Measurements from ENCODE around the gene HCFC1.

The HCFC1 gene

DNA sequence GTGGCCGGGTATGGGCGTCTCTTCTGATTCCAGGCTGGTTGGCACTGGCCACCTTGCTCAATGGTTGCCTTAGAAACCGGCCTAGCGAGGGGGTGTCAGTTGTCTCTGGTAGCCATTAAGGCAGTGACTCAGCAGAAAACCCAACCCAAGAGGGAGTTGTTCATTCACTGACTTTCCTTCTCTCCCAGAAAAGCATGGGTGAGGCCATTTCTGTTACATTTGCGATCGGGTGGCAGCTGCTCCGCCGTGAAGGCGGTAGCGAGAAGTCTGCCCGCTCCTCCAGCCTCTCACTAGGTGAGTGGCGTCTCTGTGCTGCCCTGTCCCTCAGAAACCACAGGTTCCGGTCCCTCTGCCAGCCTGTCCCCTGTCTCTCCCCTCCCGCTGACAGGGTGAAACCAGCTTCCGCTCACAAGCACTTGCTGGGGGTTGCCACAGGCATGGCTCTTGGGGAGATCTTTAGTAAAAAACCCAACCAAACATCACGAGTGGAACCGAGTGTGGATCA is 30.6 kb upstream of the HCFC1 start:
- Histone ChIP-seq H3K79me2 (ENCODE audit: control insufficient read depth, low read length) (no peaks in the 10 kb centered on the region), H3K36me3 (ENCODE audit: control insufficient read depth, low read length) (peaks cover 2% of the 10 kb centered on the region; the same call in 1 of the 2 replicates), H3K4me2 (ENCODE audit: low read length) (no peak overlapping the region), H3K9me3 (ENCODE audit: control insufficient read depth, insufficient read depth, low read length) (no peaks in the 10 kb centered on the region), H3F3A (ENCODE audit: control insufficient read depth, insufficient read depth) (no peaks in the 10 kb centered on the region), H4K20me1 (ENCODE audit: control insufficient read depth, insufficient read depth, low read depth, low read length) (no peaks in the 10 kb centered on the region), H3K9me2 (replicated peaks; ENCODE audit: control insufficient read depth, low read length) (no peaks in the 10 kb centered on the region), H3K4me1 (ENCODE audit: control insufficient read depth, low read length) (peaks cover 15% of the 10 kb centered on the region), H3K27me3 (ENCODE audit: control insufficient read depth, low read length) (no peaks in the 10 kb centered on the region), H3K4me3 (ENCODE audit: low read length) (no peak overlapping the region), H3K27ac (ENCODE audit: low read depth, low read length) (no peak overlapping the region)
- no peak for TF ChIP-seq EZH2phosphoT487 (IDR thresholded peaks at IDR 0.05; ENCODE audit: borderline replicate concordance, low read length)
- TF ChIP-seq, protein P1, sequence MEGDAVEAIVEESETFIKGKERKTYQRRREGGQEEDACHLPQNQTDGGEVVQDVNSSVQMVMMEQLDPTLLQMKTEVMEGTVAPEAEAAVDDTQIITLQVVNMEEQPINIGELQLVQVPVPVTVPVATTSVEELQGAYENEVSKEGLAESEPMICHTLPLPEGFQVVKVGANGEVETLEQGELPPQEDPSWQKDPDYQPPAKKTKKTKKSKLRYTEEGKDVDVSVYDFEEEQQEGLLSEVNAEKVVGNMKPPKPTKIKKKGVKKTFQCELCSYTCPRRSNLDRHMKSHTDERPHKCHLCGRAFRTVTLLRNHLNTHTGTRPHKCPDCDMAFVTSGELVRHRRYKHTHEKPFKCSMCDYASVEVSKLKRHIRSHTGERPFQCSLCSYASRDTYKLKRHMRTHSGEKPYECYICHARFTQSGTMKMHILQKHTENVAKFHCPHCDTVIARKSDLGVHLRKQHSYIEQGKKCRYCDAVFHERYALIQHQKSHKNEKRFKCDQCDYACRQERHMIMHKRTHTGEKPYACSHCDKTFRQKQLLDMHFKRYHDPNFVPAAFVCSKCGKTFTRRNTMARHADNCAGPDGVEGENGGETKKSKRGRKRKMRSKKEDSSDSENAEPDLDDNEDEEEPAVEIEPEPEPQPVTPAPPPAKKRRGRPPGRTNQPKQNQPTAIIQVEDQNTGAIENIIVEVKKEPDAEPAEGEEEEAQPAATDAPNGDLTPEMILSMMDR (IDR thresholded peaks at IDR 0.05; ENCODE audit: low read depth, low read length, poor library complexity, severe bottlenecking) = no peak

DNA sequence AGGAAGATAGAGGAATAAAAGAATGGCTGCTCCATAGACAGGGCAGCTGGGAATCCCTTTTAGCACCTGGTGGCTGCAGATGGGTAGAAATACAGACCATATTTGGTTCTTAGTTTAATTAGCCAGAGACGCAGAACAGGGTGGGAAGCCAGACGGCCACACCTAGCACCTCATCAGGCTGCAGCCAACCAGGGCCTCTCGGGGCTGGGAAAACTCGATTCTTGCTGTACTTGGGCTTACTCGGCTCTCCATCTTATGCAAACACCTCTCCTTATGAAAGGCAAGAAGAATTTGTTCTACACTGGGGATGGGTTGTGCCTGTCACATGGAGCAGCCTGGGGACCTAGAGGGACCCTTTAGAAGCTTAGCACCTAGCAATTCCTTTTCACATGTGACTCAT is 28.4 kb upstream of the HCFC1 start:
- TF ChIP-seq, protein P1 (IDR thresholded peaks at IDR 0.05; ENCODE audit: low read depth, low read length, poor library complexity, severe bottlenecking) = no peak
- no peak for TF ChIP-seq EZH2phosphoT487 (IDR thresholded peaks at IDR 0.05; ENCODE audit: borderline replicate concordance, low read length)
- Histone ChIP-seq H3K9me2 (replicated peaks; ENCODE audit: control insufficient read depth, low read length) (no peaks in the 10 kb centered on the region), H3K9me3 (ENCODE audit: control insufficient read depth, insufficient read depth, low read length) (no peaks in the 10 kb centered on the region), H3K4me3 (ENCODE audit: low read length) (no peak overlapping the region), H4K20me1 (ENCODE audit: control insufficient read depth, insufficient read depth, low read depth, low read length) (no peaks in the 10 kb centered on the region), H3F3A (ENCODE audit: control insufficient read depth, insufficient read depth) (no peaks in the 10 kb centered on the region), H3K4me2 (ENCODE audit: low read length) (no peak overlapping the region), H3K27ac (ENCODE audit: low read depth, low read length) (no peak overlapping the region), H3K36me3 (ENCODE audit: control insufficient read depth, low read length) (no peaks in the 10 kb centered on the region), H3K27me3 (ENCODE audit: control insufficient read depth, low read length) (no peaks in the 10 kb centered on the region), H3K4me1 (ENCODE audit: control insufficient read depth, low read length) (peaks cover 15% of the 10 kb centered on the region), H3K79me2 (ENCODE audit: control insufficient read depth, low read length) (no peaks in the 10 kb centered on the region)

DNA sequence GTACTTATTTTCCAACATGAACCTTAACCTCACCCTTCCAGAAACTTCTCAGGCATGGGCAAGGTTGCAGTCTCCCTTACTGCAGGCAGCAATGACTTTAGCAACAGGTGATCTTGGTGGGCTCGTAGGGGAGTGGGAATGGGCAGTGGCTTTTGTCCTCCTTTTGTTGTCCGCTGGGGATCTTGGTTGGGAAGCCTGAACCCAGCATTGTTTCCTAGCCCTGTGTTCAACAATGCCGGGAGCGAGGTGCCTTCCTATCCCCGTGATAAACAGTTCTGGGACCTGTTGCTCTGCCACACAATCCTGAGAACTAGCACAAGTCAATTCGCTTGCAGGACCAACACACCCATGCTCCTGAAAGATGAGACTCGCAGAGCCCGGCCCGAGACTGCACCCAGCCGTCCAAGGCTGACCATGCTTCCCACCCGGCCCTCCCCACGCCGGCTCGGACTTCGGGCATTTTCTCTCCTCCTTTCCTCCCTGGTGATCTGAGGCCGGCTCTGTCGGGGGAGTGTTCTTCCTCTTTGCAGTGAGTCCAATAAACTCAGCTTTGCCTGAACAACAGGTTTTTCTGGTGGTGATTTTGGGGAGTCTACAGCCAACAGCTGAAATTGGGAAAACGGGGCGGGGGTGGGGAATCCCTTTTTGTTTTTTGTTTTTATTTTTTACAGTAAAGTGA is 27.9 kb upstream of the HCFC1 start:
- Histone ChIP-seq H3K27ac (ENCODE audit: low read depth, low read length) (no peak overlapping the region), H3K9me2 (replicated peaks; ENCODE audit: control insufficient read depth, low read length) (no peaks in the 10 kb centered on the region), H3K9me3 (ENCODE audit: control insufficient read depth, insufficient read depth, low read length) (no peaks in the 10 kb centered on the region), H3K4me1 (ENCODE audit: control insufficient read depth, low read length) (peaks cover 15% of the 10 kb centered on the region), H3K36me3 (ENCODE audit: control insufficient read depth, low read length) (no peaks in the 10 kb centered on the region), H3K4me2 (ENCODE audit: low read length) (no peak overlapping the region), H4K20me1 (ENCODE audit: control insufficient read depth, insufficient read depth, low read depth, low read length) (no peaks in the 10 kb centered on the region), H3K4me3 (ENCODE audit: low read length) (no peak overlapping the region), H3K27me3 (ENCODE audit: control insufficient read depth, low read length) (no peaks in the 10 kb centered on the region), H3K79me2 (ENCODE audit: control insufficient read depth, low read length) (no peaks in the 10 kb centered on the region), H3F3A (ENCODE audit: control insufficient read depth, insufficient read depth) (no peaks in the 10 kb centered on the region)
- TF ChIP-seq, protein P1 (IDR thresholded peaks at IDR 0.05; ENCODE audit: low read depth, low read length, poor library complexity, severe bottlenecking) = no peak
- TF ChIP-seq EZH2phosphoT487 (IDR thresholded peaks at IDR 0.05; ENCODE audit: borderline replicate concordance, low read length) = no peak
